HEK293 (cell line): ENCODE measurements around the gene PLEKHG2.
A peak's percentile ranks its signal among the peaks of the same experiment; 100 is the strongest.

ENCODE experiments used
- CTCF ChIA-PET: fragments of 350-600 bp; formaldehyde crosslinking; extraction: SDS; loops from one replicate; lab custom pipeline; 2021; ENCODE audit warnings: antibody characterized with exemption; lab: Yijun Ruan, JAX
- POLR2A ChIA-PET: fragments of 300-600 bp; formaldehyde crosslinking; extraction: SDS; loops from one replicate; lab custom pipeline; 2020; ENCODE audit warnings: antibody characterized with exemption, inconsistent platforms; lab: Yijun Ruan, JAX
- H3K27ac ChIP-seq: fragments of 200-500 bp; sonication (Bioruptor generic); 2 replicates; pipeline ENCODE4 v1.5.1; 2014; ENCODE audit warnings: low read depth, low read length, control low read depth, inconsistent platforms; ENCODE audit errors: extremely low read depth
- H3K36me3 ChIP-seq, 2 experiments: fragments of 200-500 bp in 1 of 2; sonication (Bioruptor generic) in 1 of 2; 1 replicate in 1 of 2; 2 replicates in 1 of 2; pipeline ENCODE4 v1.5.1; 2014 to 2017; ENCODE audit warnings: inconsistent platforms in 2 of 2, low read length in 2 of 2; ENCODE audit not compliant: control insufficient read depth in 2 of 2, insufficient read depth in 1 of 2
- H3K4me1 ChIP-seq: fragments of 200-500 bp; sonication (Bioruptor generic); 2 replicates; pipeline ENCODE4 v1.5.1; 2014; ENCODE audit warnings: mild to moderate bottlenecking, low read length, inconsistent platforms; ENCODE audit not compliant: control insufficient read depth, insufficient read depth
- H3K4me3 ChIP-seq: 2 replicates; pipeline ENCODE4 v1.5.1; 2011; ENCODE audit warnings: low read depth, mild to moderate bottlenecking, control low read depth, low read length, moderate library complexity
- H3K9me3 ChIP-seq: fragments of 200-500 bp; sonication (Bioruptor generic); 2 replicates; pipeline ENCODE4 v1.5.1; 2014; ENCODE audit warnings: low read depth, low read length, inconsistent platforms; ENCODE audit not compliant: control insufficient read depth, insufficient read depth
- ELK4 ChIP-seq: IDR thresholded peaks from 2 replicates; pipeline ENCODE4 v1.6.1; 2011; ENCODE audit warnings: mild to moderate bottlenecking, low read depth, low read length, borderline replicate concordance
- GLI2 ChIP-seq: fragments of 450-650 bp; formaldehyde crosslinking; IDR thresholded peaks from 2 replicates; pipeline ENCODE4; 2017; ENCODE audit warnings: missing biosample characterization, missing genetic modification characterization, low read depth, borderline replicate concordance
- HIC1 ChIP-seq: fragments of 450-650 bp; formaldehyde crosslinking; IDR thresholded peaks from 2 replicates; pipeline ENCODE4 v1.5.1; 2016; ENCODE audit warnings: missing biosample characterization, missing genetic modification characterization
- HOXD13 ChIP-seq: sonication (generic); formaldehyde crosslinking; IDR thresholded peaks from 2 replicates; pipeline ENCODE4 v1.8.0; 2022; ENCODE audit warnings: missing genetic modification reagents, borderline replicate concordance
- SP2 ChIP-seq: fragments of 450-650 bp; formaldehyde crosslinking; IDR thresholded peaks from 2 replicates; pipeline ENCODE4 v1.5.1; 2016; ENCODE audit warnings: missing biosample characterization, missing genetic modification characterization
- ZBTB48 ChIP-seq: fragments of 450-650 bp; formaldehyde crosslinking; IDR thresholded peaks from 2 replicates; pipeline ENCODE4 v1.5.1; 2016; ENCODE audit warnings: missing biosample characterization, missing genetic modification characterization
- ZBTB7A ChIP-seq: fragments of 450-650 bp; formaldehyde crosslinking; IDR thresholded peaks from 2 replicates; pipeline ENCODE4 v1.5.1; 2016; ENCODE audit warnings: low read depth, missing biosample characterization, missing genetic modification characterization
- ZFP69B ChIP-seq: fragments of 450-650 bp; formaldehyde crosslinking; IDR thresholded peaks from 2 replicates; pipeline ENCODE4 v1.5.1; 2016; ENCODE audit warnings: missing biosample characterization, missing genetic modification characterization
- ZIC2 ChIP-seq: fragments of 450-650 bp; formaldehyde crosslinking; IDR thresholded peaks from 2 replicates; pipeline ENCODE4 v1.5.1; 2016; ENCODE audit warnings: missing biosample characterization, missing genetic modification characterization
- ZNF202 ChIP-seq: fragments of 450-650 bp; formaldehyde crosslinking; IDR thresholded peaks from 2 replicates; pipeline ENCODE4 v1.5.1; 2016; ENCODE audit warnings: missing biosample characterization, missing genetic modification characterization, borderline replicate concordance
- ZNF214 ChIP-seq: fragments of 450-650 bp; formaldehyde crosslinking; IDR thresholded peaks from 2 replicates; pipeline ENCODE4 v1.5.1; 2017; ENCODE audit warnings: missing biosample characterization, mild to moderate bottlenecking, missing genetic modification characterization, borderline replicate concordance
- ZNF221 ChIP-seq: fragments of 450-650 bp; formaldehyde crosslinking; IDR thresholded peaks from 2 replicates; pipeline ENCODE4 v1.5.1; 2017; ENCODE audit warnings: missing biosample characterization, missing genetic modification characterization, borderline replicate concordance
- ZNF223 ChIP-seq: fragments of 450-650 bp; formaldehyde crosslinking; IDR thresholded peaks from 2 replicates; pipeline ENCODE4 v1.5.1; 2016; ENCODE audit warnings: missing biosample characterization, missing genetic modification characterization
- ZNF362 ChIP-seq: fragments of 450-650 bp; formaldehyde crosslinking; IDR thresholded peaks from 2 replicates; pipeline ENCODE4 v1.5.1; 2016; ENCODE audit warnings: missing biosample characterization, missing genetic modification characterization
- ZNF416 ChIP-seq: fragments of 450-650 bp; formaldehyde crosslinking; IDR thresholded peaks from 2 replicates; pipeline ENCODE4 v1.5.1; 2016; ENCODE audit warnings: missing biosample characterization, missing genetic modification characterization
- ZNF555 ChIP-seq: fragments of 450-650 bp; formaldehyde crosslinking; conservative IDR thresholded peaks from 2 replicates; pipeline ENCODE4 v1.5.1; 2017; ENCODE audit warnings: missing biosample characterization, mild to moderate bottlenecking, missing genetic modification characterization, inconsistent platforms
- ZNF560 ChIP-seq: fragments of 450-650 bp; formaldehyde crosslinking; IDR thresholded peaks from 2 replicates; pipeline ENCODE4 v1.5.1; 2017; ENCODE audit warnings: missing biosample characterization, missing genetic modification characterization, borderline replicate concordance
- ZNF596 ChIP-seq: fragments of 450-650 bp; IDR thresholded peaks from 2 replicates; pipeline ENCODE4 v1.5.0; 2018; ENCODE audit warnings: missing biosample characterization, mild to moderate bottlenecking, missing genetic modification characterization, moderate library complexity
- ZNF600 ChIP-seq: fragments of 450-650 bp; formaldehyde crosslinking; IDR thresholded peaks from 2 replicates; pipeline ENCODE4 v1.5.1; 2016; ENCODE audit warnings: missing biosample characterization, missing genetic modification characterization
- ZNF623 ChIP-seq: fragments of 450-650 bp; formaldehyde crosslinking; IDR thresholded peaks from 2 replicates; pipeline ENCODE4 v1.5.1; 2016; ENCODE audit warnings: missing biosample characterization, missing genetic modification characterization
- ZNF626 ChIP-seq: fragments of 450-650 bp; sonication (Bioruptor Pico); formaldehyde crosslinking; IDR thresholded peaks from 2 replicates; pipeline ENCODE4 v1.5.1; 2018; ENCODE audit warnings: missing biosample characterization, missing genetic modification characterization, inconsistent platforms
- ZNF777 ChIP-seq: fragments of 450-650 bp; formaldehyde crosslinking; IDR thresholded peaks from 2 replicates; pipeline ENCODE4 v1.5.1; 2017; ENCODE audit warnings: missing biosample characterization, missing genetic modification characterization, borderline replicate concordance
- ZSCAN18 ChIP-seq: fragments of 450-650 bp; formaldehyde crosslinking; IDR thresholded peaks from 2 replicates; pipeline ENCODE4 v1.5.1; 2016; ENCODE audit warnings: missing biosample characterization, missing genetic modification characterization
- ZXDB ChIP-seq: fragments of 450-650 bp; formaldehyde crosslinking; IDR thresholded peaks from 2 replicates; pipeline ENCODE4 v1.5.1; 2016; ENCODE audit warnings: missing biosample characterization, missing genetic modification characterization

The PLEKHG2 gene

GRCh38 chr19:39399668-39400050 is 12.8 kb upstream of the PLEKHG2 start:
- Histone ChIP-seq H3K4me3 (no peak overlapping the region), H3K4me1 (peaks cover 25% of the 10 kb centered on the region), H3K36me3 (peaks cover 22 to 26% of the 10 kb centered on the region in 2 experiments), H3K27ac (peak overlapping the region; percentile 33; the same call in 1 of the 2 replicates), H3K9me3 (no peaks in the 10 kb centered on the region)
- POLR2A ChIA-PET, result interaction anchor here (1.0 to 11.2 kb wide), 3 partner anchors 8 to 36 kb away, joined by 4 to 175 read pairs (median 56); partner anchors contain the start of genes MED29, PAF1, RPS16 and ZFP36
- CTCF ChIA-PET, result interaction anchor here (0.5 to 4.1 kb wide), 7 partner anchors 8 to 297 kb away, joined by 3 to 63 read pairs (median 3); partner anchors contain the start of genes PLEKHG2 and ZFP36
- peak; percentile 51 for TF ChIP-seq ZIC2 (tag by site-specific recombination)
- TF ChIP-seq ZNF623 (tag by site-specific recombination), result no peak

- Histone ChIP-seq H3K9me3 (no peaks in the 10 kb centered on the region), H3K4me3 (no peak overlapping the region), H3K36me3 (peaks cover 19 to 22% of the 10 kb centered on the region in 2 experiments), H3K4me1 (peaks cover 25% of the 10 kb centered on the region), H3K27ac (peak overlapping the region; percentile 33; the same call in 1 of the 2 replicates)
- ChIA-PET CTCF (interaction anchor here (0.5 to 4.1 kb wide), 4 partner anchors 8 to 152 kb away, joined by 3 to 63 read pairs (median 22); partner anchors contain the start of genes PLEKHG2 and ZFP36), POLR2A (interaction anchor here (1.0 to 11.2 kb wide), 3 partner anchors 8 to 36 kb away, joined by 4 to 175 read pairs (median 56); partner anchors contain the start of genes MED29, PAF1, RPS16 and ZFP36)
- 0 out of 2 replicates have a peak, but pooled peaks have one; percentile 47 for TF ChIP-seq ZNF223 (tag by site-specific recombination)
- peak; percentile 44; the same call in 1 of the 2 replicates for TF ChIP-seq ZNF362 (tag by site-specific recombination)
- no peak for TF ChIP-seq ZNF626 (tag by site-specific recombination)
Observed at GRCh38 chr19:39400061-39400460, 12.4 kb upstream of the PLEKHG2 start.

DNA sequence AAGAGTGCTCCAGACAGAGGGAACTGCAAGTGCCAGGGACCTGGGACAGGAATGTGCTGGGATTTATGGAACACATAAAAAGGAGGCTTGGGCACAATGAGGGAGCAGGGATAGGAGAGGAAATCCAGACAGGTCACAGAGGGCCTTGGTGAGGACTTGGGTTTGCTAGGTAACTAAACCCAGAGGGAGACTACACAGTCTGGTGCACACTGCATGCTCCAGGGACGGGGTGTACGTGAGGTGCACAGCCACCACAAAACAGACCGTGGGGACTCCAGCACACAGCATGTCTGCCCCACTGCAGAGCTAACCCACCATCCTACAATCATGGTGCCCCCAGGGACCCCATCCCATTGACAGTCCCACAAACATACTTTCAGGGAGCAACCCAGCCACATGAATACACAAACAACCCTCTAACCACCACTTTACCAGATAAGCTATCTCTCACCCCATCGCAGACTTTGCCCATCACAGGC is 11.4 kb upstream of the PLEKHG2 start:
- H3K4me1 ChIP-seq, result peaks cover 26% of the 10 kb centered on the region
- CTCF ChIA-PET, result interaction anchor here (0.6 to 3.7 kb wide), 8 partner anchors 10 to 1197 kb away, joined by 3 to 63 read pairs (median 3); partner anchors contain the start of genes FBL, MED29, PAF1 and PLEKHG2
- TF ChIP-seq ZBTB48 (tag by site-specific recombination), result 0 out of 2 replicates have a peak, but pooled peaks have one; percentile 33
- peak; percentile 27; the same call in 1 of the 2 replicates for TF ChIP-seq ZXDB (tag by site-specific recombination)
- TF ChIP-seq ZNF202 (tag by site-specific recombination), result no peak
- no peak for TF ChIP-seq GLI2
- no peak for TF ChIP-seq ZNF214 (tag by site-specific recombination)
- 0 out of 2 replicates have a peak, but pooled peaks have one; percentile 14 for TF ChIP-seq ZFP69B (tag by site-specific recombination)
- peak; percentile 80; the same call in 1 of the 2 replicates for TF ChIP-seq ZNF600 (tag by site-specific recombination)
- 0 out of 2 replicates have a peak, but pooled peaks have one; percentile 10 for TF ChIP-seq ZIC2 (tag by site-specific recombination)
- no peak for TF ChIP-seq HOXD13 (CRISPR knock-in tag)
- no peak for TF ChIP-seq SP2 (tag by site-specific recombination)
- no peak for TF ChIP-seq ZNF221 (tag by site-specific recombination)
- TF ChIP-seq ZNF777, result no peak
- no peak for TF ChIP-seq ELK4
- TF ChIP-seq ZNF596 (tag by site-specific recombination), result no peak
- 0 out of 2 replicates have a peak, but pooled peaks have one; percentile 31 for TF ChIP-seq HIC1 (tag by site-specific recombination)
- no peak for TF ChIP-seq ZSCAN18 (tag by site-specific recombination)
- TF ChIP-seq ZNF416 (tag by site-specific recombination), result peak; percentile 62; the same call in 1 of the 2 replicates
- no peak for TF ChIP-seq ZNF555 (tag by site-specific recombination)
- TF ChIP-seq ZNF560 (tag by site-specific recombination), result no peak
- no peak for TF ChIP-seq ZBTB7A (tag by site-specific recombination)

More for the DNA sequence above, 11.4 kb upstream of the PLEKHG2 start:
- peak overlapping the region; percentile 18; the same call in 1 of the 2 replicates for H3K27ac ChIP-seq
- no peak overlapping the region for H3K4me3 ChIP-seq
- POLR2A ChIA-PET, result interaction anchor here (0.8 to 11.2 kb wide), 4 partner anchors 10 to 79 kb away, joined by 4 to 175 read pairs (median 64); partner anchors contain the start of genes MED29, PAF1, PLEKHG2 and RPS16
- H3K36me3 ChIP-seq, result peaks cover 11 to 14% of the 10 kb centered on the region in 2 experiments
- no peaks in the 10 kb centered on the region for H3K9me3 ChIP-seq
